GM12874 (cell line): ENCODE data around the gene LCLAT1.

Source experiments
- CTCF ChIP-seq: IDR thresholded peaks from 2 replicates; pipeline ENCODE4 v1.5.1; 2011; ENCODE audit warnings: low read depth, mild to moderate bottlenecking, control low read depth, low read length, moderate library complexity; ENCODE audit not compliant: insufficient read depth

The LCLAT1 gene

GRCh38 chr2:30481323-30481800 lies 34.3 kb downstream of the LCLAT1 start:
- TF ChIP-seq CTCF, result no peak

- TF ChIP-seq CTCF, result no peak
These were observed 35.0 kb downstream of the LCLAT1 start for GRCh38 chr2:30482011-30482410.

- no peak for TF ChIP-seq CTCF
These were observed 37.1 kb downstream of the LCLAT1 start for GRCh38 chr2:30484145-30484544.

GRCh38 chr2:30484995-30485394 lies 37.9 kb downstream of the LCLAT1 start:
- TF ChIP-seq CTCF, result no peak

- TF ChIP-seq CTCF, result no peak
These were observed 39.6 kb downstream of the LCLAT1 start for GRCh38 chr2:30486655-30487054.

GRCh38 chr2:30487603-30488002 lies 40.6 kb downstream of the LCLAT1 start:
- TF ChIP-seq CTCF, result no peak

GRCh38 chr2:30488012-30488659 lies 41.1 kb downstream of the LCLAT1 start:
- TF ChIP-seq CTCF, result no peak

GRCh38 chr2:30491225-30491624 lies 44.2 kb downstream of the LCLAT1 start:
- TF ChIP-seq CTCF, result no peak
